ENCODE results near the gene THSD8. TPM values are rescaled to one million over a fixed set of nuclear protein-coding genes. Genes with fewer than 3 reads are reported as not detected.

THSD8 gene
- total RNA-seq, 1 experiment from 2014 or later: 45.8 TPM

DNA sequence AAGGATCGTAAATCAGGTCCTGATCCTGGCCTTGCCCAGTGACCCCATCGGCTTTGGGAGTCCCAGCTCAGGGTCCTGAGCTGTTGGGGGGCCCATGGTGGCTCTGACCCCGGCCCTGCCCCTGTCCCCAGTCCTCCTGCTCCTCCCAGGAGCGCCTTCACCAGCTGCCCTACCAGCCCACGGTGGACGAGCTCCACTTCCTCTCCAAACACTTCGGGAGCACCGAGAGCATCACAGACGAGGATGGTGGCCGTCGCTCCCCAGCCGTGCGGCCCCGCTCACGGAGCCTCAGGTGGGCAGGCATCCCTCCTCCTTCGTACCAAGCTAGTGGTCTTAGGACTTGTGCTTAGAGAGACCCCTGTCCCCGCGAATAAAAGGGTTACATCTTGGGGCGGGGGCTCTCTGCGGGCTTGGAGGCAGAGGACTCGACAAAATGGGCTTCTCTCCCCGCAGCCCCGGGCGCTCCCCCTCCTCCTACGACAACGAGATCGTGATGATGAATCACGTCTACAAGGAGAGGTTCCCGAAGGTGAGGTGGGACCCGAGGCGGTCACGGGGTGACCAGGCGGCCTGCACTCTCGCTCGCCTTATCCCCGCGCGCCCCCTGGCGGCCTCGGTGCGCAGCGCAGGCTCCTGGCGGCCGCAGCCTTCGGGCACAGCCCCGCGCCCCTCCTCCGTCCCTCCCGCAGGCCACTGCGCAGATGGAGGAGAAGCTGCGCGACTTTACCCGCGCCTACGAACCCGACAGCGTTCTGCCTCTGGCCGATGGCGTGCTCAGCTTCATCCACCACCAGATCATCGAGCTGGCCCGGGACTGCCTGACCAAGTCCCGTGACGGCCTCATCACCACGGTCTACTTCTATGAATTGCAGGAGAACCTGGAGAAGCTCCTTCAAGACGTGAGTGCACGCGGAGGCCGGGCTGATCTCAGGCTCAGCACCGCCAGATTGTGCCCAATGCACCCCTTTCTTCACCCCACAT lies 45.6 kb downstream of the THSD8 start:
- Histone ChIP-seq H2BK20ac (ENCODE audit: low read depth, low read length, poor library complexity, severe bottlenecking) (no peak overlapping the region), H3K79me1 (ENCODE audit: insufficient read depth, low read depth, low read length, poor library complexity, severe bottlenecking) (no peaks in the 10 kb centered on the region), H3K4me2 (ENCODE audit: insufficient read depth, insufficient read length, low read length) (peak overlapping the region; percentile 1), H3K4ac (ENCODE audit: low read depth, low read length) (no peak overlapping the region), H3K18ac (ENCODE audit: insufficient read length, low read depth, low read length) (no peak overlapping the region), H3K9ac (ENCODE audit: extremely low read depth, insufficient read length, low read length) (no peak overlapping the region), H3K27me3 (ENCODE audit: insufficient read depth, low read length) (no peaks in the 10 kb centered on the region), H3K4me1 (ENCODE audit: insufficient read depth, low read length) (no peaks in the 10 kb centered on the region), H2BK120ac (ENCODE audit: low read depth, low read length, poor library complexity, severe bottlenecking) (no peak overlapping the region), H2AK5ac (ENCODE audit: insufficient read length, low read length) (no peak overlapping the region), H3K79me2 (ENCODE audit: insufficient read depth, low read length) (no peaks in the 10 kb centered on the region), H3K27ac (ENCODE audit: insufficient read length, low read depth, low read length) (no peak overlapping the region), H3K23ac (ENCODE audit: insufficient read length, low read depth, low read length) (no peak overlapping the region), H3K14ac (ENCODE audit: insufficient read depth, low read length) (no peak overlapping the region; the same call in 1 of the 2 replicates), H3K23me2 (ENCODE audit: insufficient read length, low read depth, low read length, poor library complexity, severe bottlenecking) (no peaks in the 10 kb centered on the region), H3K56ac (ENCODE audit: insufficient read length, low read depth, low read length) (no peak overlapping the region), H2AFZ (ENCODE audit: low read length) (no peak overlapping the region), H4K5ac (ENCODE audit: insufficient read length, low read depth, low read length) (no peak overlapping the region), H3T11ph (ENCODE audit: low read length) (no peak overlapping the region), H4K91ac (ENCODE audit: insufficient read length, low read depth, low read length) (no peak overlapping the region), H2BK12ac (ENCODE audit: insufficient read length, low read depth, low read length) (no peak overlapping the region), H2BK5ac (ENCODE audit: insufficient read length, low read length) (no peak overlapping the region), H4K8ac (replicated peaks; ENCODE audit: insufficient read length, low read depth, low read length) (no peak overlapping the region), H3K9me3 (ENCODE audit: control insufficient read depth, low read depth, low read length) (no peaks in the 10 kb centered on the region), H2BK15ac (ENCODE audit: low read depth, low read length) (no peak overlapping the region), H4K20me1 (ENCODE audit: control insufficient read depth, insufficient read depth, insufficient read length) (no peaks in the 10 kb centered on the region)
- peaks cover 11% of the 10 kb centered on the region for H3K27me3 Mint-ChIP-seq (ENCODE audit: low read depth)
- WGBS (ENCODE audit: extremely low coverage, insufficient read length, low lambda C conversion rate): no CpG with 5 or more reads among the region's 69 CpGs
- no peak overlapping the region for H3K27ac Mint-ChIP-seq
- H3K9me3 Mint-ChIP-seq: no peaks in the 10 kb centered on the region
- peaks cover 7 to 12% (median 10%) of the 10 kb centered on the region in 3 experiments for H3K36me3 Mint-ChIP-seq (ENCODE audit: insufficient read depth in 1 of 3, low read depth in 3 of 3)
- DNase-seq: peak; percentile 94
- TF ChIP-seq, protein P1, sequence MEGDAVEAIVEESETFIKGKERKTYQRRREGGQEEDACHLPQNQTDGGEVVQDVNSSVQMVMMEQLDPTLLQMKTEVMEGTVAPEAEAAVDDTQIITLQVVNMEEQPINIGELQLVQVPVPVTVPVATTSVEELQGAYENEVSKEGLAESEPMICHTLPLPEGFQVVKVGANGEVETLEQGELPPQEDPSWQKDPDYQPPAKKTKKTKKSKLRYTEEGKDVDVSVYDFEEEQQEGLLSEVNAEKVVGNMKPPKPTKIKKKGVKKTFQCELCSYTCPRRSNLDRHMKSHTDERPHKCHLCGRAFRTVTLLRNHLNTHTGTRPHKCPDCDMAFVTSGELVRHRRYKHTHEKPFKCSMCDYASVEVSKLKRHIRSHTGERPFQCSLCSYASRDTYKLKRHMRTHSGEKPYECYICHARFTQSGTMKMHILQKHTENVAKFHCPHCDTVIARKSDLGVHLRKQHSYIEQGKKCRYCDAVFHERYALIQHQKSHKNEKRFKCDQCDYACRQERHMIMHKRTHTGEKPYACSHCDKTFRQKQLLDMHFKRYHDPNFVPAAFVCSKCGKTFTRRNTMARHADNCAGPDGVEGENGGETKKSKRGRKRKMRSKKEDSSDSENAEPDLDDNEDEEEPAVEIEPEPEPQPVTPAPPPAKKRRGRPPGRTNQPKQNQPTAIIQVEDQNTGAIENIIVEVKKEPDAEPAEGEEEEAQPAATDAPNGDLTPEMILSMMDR (conservative IDR thresholded peaks at IDR 0.05): peak; percentile 100
- peaks cover 7% of the 10 kb centered on the region in 2 experiments for H3K4me1 Mint-ChIP-seq
- peak overlapping the region; percentile 24 to 66; a peak in 2 of 5 replicates for H3K4me3 Mint-ChIP-seq

Small RNAs within 50 kb of the gene (microRNA-seq; reads per million reads assigned to microRNA genes)
- gene MIR5684 (ENCODE audit: borderline microRNAs expressed) (not detected), gene MIR6794 (ENCODE audit: borderline microRNAs expressed) (not detected)

Other genes starting within 250 kb of the THSD8 start
- gene ZNF490, start 191.3 kb upstream of the THSD8 start, total RNA-seq (2021): 9.7 and 10.1 TPM in 2 replicates
- 20.2 and 22.8 TPM in 2 replicates for gene ZNF791, start 191.1 kb upstream of the THSD8 start, total RNA-seq (2021)
- 89.2 and 93.5 TPM in 2 replicates for gene MAN2B1, start 135.3 kb upstream of the THSD8 start, total RNA-seq (2021)
- gene WDR83, start 135.3 kb upstream of the THSD8 start, total RNA-seq (2021): 19.2 and 21.0 TPM in 2 replicates
- gene DHPS, start 120.2 kb upstream of the THSD8 start, total RNA-seq (2021): 82.9 and 94.9 TPM in 2 replicates
- not detected in 2 replicates for gene GNG14, start 114.1 kb upstream of the THSD8 start, total RNA-seq (2021)
- 10.8 and 11.7 TPM in 2 replicates for gene FBXW9, start 105.4 kb upstream of the THSD8 start, total RNA-seq (2021)
- 149 and 159 TPM in 2 replicates for gene TNPO2, start 78.1 kb upstream of the THSD8 start, total RNA-seq (2021)
- gene TRIR, start 67.4 kb upstream of the THSD8 start, total RNA-seq (2021): 154 and 161 TPM in 2 replicates
- 81.3 and 81.6 TPM in 2 replicates for gene GET3, start 64.6 kb upstream of the THSD8 start, total RNA-seq (2021)
- 1.6 and 2.0 TPM in 2 replicates for gene BEST2, start 50.3 kb upstream of the THSD8 start, total RNA-seq (2021)
- gene HOOK2, start 26.5 kb upstream of the THSD8 start, total RNA-seq (2021): 56.8 and 64.7 TPM in 2 replicates
- 15.9 and 18.0 TPM in 2 replicates for gene JUNB, start 10.6 kb upstream of the THSD8 start, total RNA-seq (2021)
- 468 and 485 TPM in 2 replicates for gene PRDX2, start 269 bp upstream of the THSD8 start, total RNA-seq (2021)
- 79.5 and 86.0 TPM in 2 replicates for gene RNASEH2A, start 4.5 kb downstream of the THSD8 start, total RNA-seq (2021)
- gene RTBDN, start 32.5 kb downstream of the THSD8 start, total RNA-seq (2021): 5.6 and 6.4 TPM in 2 replicates
- 11.8 and 15.1 TPM in 2 replicates for gene MAST1, start 36.4 kb downstream of the THSD8 start, total RNA-seq (2021)
- 23.8 and 26.0 TPM in 2 replicates for gene DNASE2, start 79.4 kb downstream of the THSD8 start, total RNA-seq (2021)
- gene KLF1, start 85.1 kb downstream of the THSD8 start, total RNA-seq (2021): 0.37 and 0.53 TPM in 2 replicates
- gene GCDH, start 89.1 kb downstream of the THSD8 start, total RNA-seq (2021): 53.2 and 54.4 TPM in 2 replicates
- 1.4 and 1.9 TPM in 2 replicates for gene SYCE2, start 117.2 kb downstream of the THSD8 start, total RNA-seq (2021)
- 108 and 110 TPM in 2 replicates for gene FARSA, start 131.6 kb downstream of the THSD8 start, total RNA-seq (2021)
- 887 and 938 TPM in 2 replicates for gene CALR, start 136.5 kb downstream of the THSD8 start, total RNA-seq (2021)
- 62.2 and 67.0 TPM in 2 replicates for gene RAD23A, start 143.8 kb downstream of the THSD8 start, total RNA-seq (2021)
- gene GADD45GIP1, start 155.2 kb downstream of the THSD8 start, total RNA-seq (2021): 44.5 and 45.6 TPM in 2 replicates
- 0.11 and 0.13 TPM in 2 replicates for gene DAND5, start 167.5 kb downstream of the THSD8 start, total RNA-seq (2021)
- gene NFIX, start 193.4 kb downstream of the THSD8 start, total RNA-seq (2021): 0.20 and 0.31 TPM in 2 replicates

Measured in H9 (cell line).